Endothelial cell of umbilical vein (primary cell): ENCODE data around the gene KCNQ5. TPM values are rescaled to one million over a fixed set of nuclear protein-coding genes. Genes with fewer than 3 reads are reported as not detected.

Experiments
- BruUV-seq: library from RNA; stranded (reverse); fragments of 400-500 nt; replicated peaks from 2 replicates; lab custom pipeline; 2021; lab: Mats Ljungman, UMichigan
- CTCF ChIA-PET: fragments of 300-600, 350-600 bp; sonication (Branson Sonifier 250); formaldehyde crosslinking; loops from one replicate; lab custom pipeline; 2021; ENCODE audit warnings: antibody characterized with exemption, inconsistent platforms; lab: Charles Lee
- POLR2A ChIA-PET: fragments of 300-600, 350-600 bp; sonication (Branson Sonifier 250); formaldehyde crosslinking; loops from one replicate; lab custom pipeline; 2021; ENCODE audit warnings: antibody characterized with exemption, inconsistent platforms; lab: Charles Lee
- DNase-seq: peaks from one replicate; pipeline ENCODE4 v3.0.0-alpha.2; 2011; ENCODE audit warnings: low read depth, low spot score
- FAIRE-seq: peaks from 2 replicates; lab custom pipeline; 2011; peaks lifted over from hg19 to GRCh38; lab: Jason Lieb, UNC
- H2AFZ ChIP-seq: 2 replicates; pipeline ENCODE4 v1.6.0; 2012; ENCODE audit warnings: low read depth, low read length, control low read depth, inconsistent platforms
- H3K27ac ChIP-seq: 2 replicates; pipeline ENCODE4 v1.5.1; 2011; ENCODE audit warnings: low read depth, mild to moderate bottlenecking, control low read depth, low read length, moderate library complexity; ENCODE audit not compliant: insufficient read depth
- H3K27me3 ChIP-seq, 2 experiments: 2 replicates each; pipeline versions ENCODE4 v1.6.0 to v1.6.1; 2011; ENCODE audit warnings: low read length in 2 of 2, mixed read lengths in 1 of 2; ENCODE audit not compliant: control insufficient read depth in 2 of 2, insufficient read depth in 2 of 2
- H3K36me3 ChIP-seq, 2 experiments: 2 replicates in 1 of 2; 3 replicates in 1 of 2; pipeline ENCODE4 v1.5.1; 2011; ENCODE audit warnings: low read length in 2 of 2, mild to moderate bottlenecking in 1 of 2, moderate library complexity in 1 of 2; ENCODE audit not compliant: control insufficient read depth in 2 of 2, insufficient read depth in 2 of 2; ENCODE audit errors: extremely low read depth in 1 of 2
- H3K4me1 ChIP-seq: 3 replicates; pipeline ENCODE4 v1.5.1; 2011; ENCODE audit warnings: mild to moderate bottlenecking, low read length; ENCODE audit not compliant: control insufficient read depth, insufficient read depth; ENCODE audit errors: extremely low read depth
- H3K4me2 ChIP-seq: 2 replicates; pipeline ENCODE4 v1.6.1; 2011; ENCODE audit warnings: low read length, control low read depth, mixed read lengths; ENCODE audit not compliant: insufficient read depth
- H3K4me3 ChIP-seq, 3 experiments: fragments of 200-600 bp in 1 of 3; sonication (generic), shearing (Covaris generic) in 1 of 3; replicated peaks in 1 of 3; 2 replicates each; pipeline ENCODE4 v1.5.1; 2011 to 2016; ENCODE audit warnings: control low read depth in 3 of 3, low read length in 3 of 3, mild to moderate bottlenecking in 2 of 3, inconsistent platforms in 1 of 3, low read depth in 1 of 3, moderate library complexity in 1 of 3; ENCODE audit not compliant: insufficient read depth in 1 of 3
- H3K79me2 ChIP-seq: 2 replicates; pipeline ENCODE4 v1.6.0; 2012; ENCODE audit warnings: low read length, inconsistent platforms; ENCODE audit not compliant: control insufficient read depth, insufficient read depth
- H3K9ac ChIP-seq: replicated peaks from 2 replicates; pipeline ENCODE3; 2011; ENCODE audit warnings: low read length, control low read depth; ENCODE audit not compliant: insufficient read depth; ENCODE audit errors: extremely low read depth
- H3K9me1 ChIP-seq: replicated peaks from 3 replicates; pipeline ENCODE4 v1.6.0; 2011; ENCODE audit warnings: mild to moderate bottlenecking, low read length; ENCODE audit not compliant: control insufficient read depth, insufficient read depth; ENCODE audit errors: extremely low read depth
- H3K9me3 ChIP-seq: replicated peaks from 2 replicates; pipeline ENCODE4 v1.5.1; 2012; ENCODE audit warnings: low read length, inconsistent platforms; ENCODE audit not compliant: control insufficient read depth, insufficient read depth
- H4K20me1 ChIP-seq: replicated peaks from 2 replicates; pipeline ENCODE3; 2011; ENCODE audit warnings: mild to moderate bottlenecking, low read length; ENCODE audit not compliant: control insufficient read depth, insufficient read depth; ENCODE audit errors: extremely low read depth
- CTCF ChIP-seq, 2 donors: IDR thresholded peaks; 1 replicate in 1 of 2; 2 replicates in 1 of 2; pipeline ENCODE4 v1.5.1; 2011; ENCODE audit warnings: low read length in 2 of 2, mild to moderate bottlenecking in 2 of 2, moderate library complexity in 2 of 2, control low read depth in 1 of 2, inconsistent platforms in 1 of 2, low read depth in 1 of 2; ENCODE audit not compliant: insufficient read depth in 1 of 2; ENCODE audit errors: extremely low read depth in 1 of 2
- EZH2 ChIP-seq: IDR thresholded peaks from 2 replicates; pipeline ENCODE4 v1.6.1; 2012; ENCODE audit warnings: borderline replicate concordance, low read depth, mild to moderate bottlenecking, moderate library complexity, low read length, inconsistent platforms; ENCODE audit not compliant: severe bottlenecking
- FOS ChIP-seq: IDR thresholded peaks from 2 replicates; pipeline ENCODE4 v1.6.1; 2011; ENCODE audit warnings: mild to moderate bottlenecking, low read length, moderate library complexity, borderline replicate concordance; ENCODE audit not compliant: insufficient read depth
- GATA2 ChIP-seq: IDR thresholded peaks from 2 replicates; pipeline ENCODE4 v1.7.0; 2011; ENCODE audit warnings: low read depth, mild to moderate bottlenecking, moderate library complexity, mixed read lengths, low read length; ENCODE audit not compliant: insufficient read length, insufficient read depth
- JUN ChIP-seq: IDR thresholded peaks from 2 replicates; pipeline ENCODE4 v1.6.1; 2011; ENCODE audit warnings: borderline replicate concordance, low read depth; ENCODE audit not compliant: insufficient read length, insufficient read depth
- MAX ChIP-seq: IDR thresholded peaks from 2 replicates; pipeline ENCODE4 v1.6.1; 2011; ENCODE audit not compliant: insufficient read depth, insufficient read length
- MYC ChIP-seq: IDR thresholded peaks from one replicate; pipeline ENCODE4 v1.6.1; 2011; ENCODE audit warnings: mild to moderate bottlenecking, low read depth, low read length
- POLR2A ChIP-seq: IDR thresholded peaks from 2 replicates; pipeline ENCODE4 v1.6.1; 2012; ENCODE audit warnings: low read depth, mild to moderate bottlenecking, control low read depth, low read length
- POLR2AphosphoS5 ChIP-seq: IDR thresholded peaks from 2 replicates; pipeline ENCODE4 v1.6.1; 2012; ENCODE audit warnings: low read depth, mild to moderate bottlenecking, control low read depth, low read length, moderate library complexity; ENCODE audit not compliant: insufficient read depth
- dilution Hi-C: fragments of 300-500 bp; cut with MboI; formaldehyde crosslinking; loops from one replicate; pipeline ENCODE4 v1.15.0; 2019; ENCODE audit warnings: low sequenced_read_pairs; ENCODE audit not compliant: extremely low pct_ligation_motif_present
- intact Hi-C: fragments of 100-400 bp; cut with micrococcal nuclease; formaldehyde crosslinking; loops from one replicate; pipeline ENCODE4 v1.10.0; 2022
- polyA plus RNA-seq, 4 experiments: library from polyadenylated mRNA; depleted of rRNA in 3 of 4; stranded (reverse) in 3 of 4; unstranded in 1 of 4; fragments of >200 nt; gene quantifications; 2 replicates each; pipeline versions ENCODE4 v1.2.1 to v1.2.3, GENCODE V29; 2011 to 2012; ENCODE audit warnings: missing spikeins in 1 of 4
- total RNA-seq: library from RNA; stranded (reverse); gene quantifications from 2 replicates; pipeline ENCODE4 v1.2.3, GENCODE V29; 2021

Gene KCNQ5
- total and polyA plus RNA-seq, 2 donors (not counting 3 experiments of a cell fraction or from before 2014, with no cell fraction given): 0.22 TPM; not detected in 1

- ChIA-PET POLR2A (no interaction called here), CTCF (interaction anchor here (1.5 kb wide), 1 partner anchor 10 kb away, joined by 5 read pairs; no protein-coding TSS in a partner anchor)
- no peaks in the 10 kb centered on the region for H3K27me3 ChIP-seq
- H2AFZ ChIP-seq: no peak overlapping the region
- no peak overlapping the region for H3K4me2 ChIP-seq
- TF ChIP-seq MYC (no peak), CTCF (IDR thresholded peaks at IDR 0.05; ENCODE audit: extremely low read depth in 1 of 2, insufficient read depth in 1 of 2, low read depth in 1 of 2, low read length in 2 of 2) (no peak), MAX (no peak), GATA2 (no peak), JUN (no peak), POLR2AphosphoS5 (no peak), EZH2 (no peak), POLR2A (no peak), FOS (no peak)
- no peaks in the 10 kb centered on the region for H3K79me2 ChIP-seq
- H3K27ac ChIP-seq: no peak overlapping the region
- DNase-seq (no peak), FAIRE-seq (no peak)
- intact Hi-C loops: no loop called here
- no peaks in the 10 kb centered on the region for H3K36me3 ChIP-seq
- H3K9me3 ChIP-seq: no peaks in the 10 kb centered on the region
- no peak overlapping the region for H3K4me3 ChIP-seq
- H3K9me1 ChIP-seq: no peaks in the 10 kb centered on the region
- no TSS peak for BruUV-seq
- H3K9ac ChIP-seq: no peak overlapping the region
- H3K4me1 ChIP-seq: no peaks in the 10 kb centered on the region
- no peaks in the 10 kb centered on the region for H4K20me1 ChIP-seq
- dilution Hi-C loops: no loop called here
These were observed 228.6 kb downstream of the KCNQ5 start for GRCh38 chr6:72850469-72850868.
